Breast epithelium (tissue), 3 donors: ENCODE results near the gene APMAP.

Experiments
- POLR2A ChIP-seq: fragments of 450-650 bp; IDR thresholded peaks from one replicate; pipeline ENCODE4 v1.6.1; 2016; ENCODE audit warnings: antibody characterized with exemption, mild to moderate bottlenecking, moderate library complexity
- POLR2AphosphoS5 ChIP-seq, 3 donors: sonication (generic); formaldehyde crosslinking; IDR thresholded peaks; one replicate each; pipeline ENCODE4 v1.6.1; 2017; ENCODE audit warnings: antibody characterized with exemption in 3 of 3
- TF ChIP-seq, protein P1 (sequence below), 3 donors: fragments of 450-650 bp; IDR thresholded peaks; one replicate each; pipeline ENCODE4 v1.5.1; 2016 to 2017; ENCODE audit warnings: antibody characterized with exemption in 3 of 3, mild to moderate bottlenecking in 3 of 3, moderate library complexity in 3 of 3

DNA sequence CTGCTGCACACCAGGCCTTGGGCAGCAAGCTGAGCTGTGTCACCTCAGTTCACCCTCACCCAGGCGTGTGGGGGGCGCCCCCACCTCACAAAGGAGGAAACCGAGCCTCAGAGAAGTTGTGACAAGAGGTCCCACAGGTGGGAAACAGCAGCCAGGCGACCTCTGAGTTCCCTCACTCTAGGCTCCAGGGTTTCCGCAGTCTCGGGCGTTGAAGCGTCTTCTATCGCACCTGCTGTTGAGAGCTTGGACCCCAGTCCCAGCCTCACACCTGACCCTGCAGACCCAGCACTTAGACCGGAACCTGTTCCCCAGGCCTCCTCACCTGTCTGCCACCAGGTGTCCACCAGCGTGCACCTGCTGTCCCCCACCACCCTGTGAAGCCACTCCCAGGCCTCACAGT, 22.3 kb upstream of the APMAP start:
- TF ChIP-seq, protein P1, sequence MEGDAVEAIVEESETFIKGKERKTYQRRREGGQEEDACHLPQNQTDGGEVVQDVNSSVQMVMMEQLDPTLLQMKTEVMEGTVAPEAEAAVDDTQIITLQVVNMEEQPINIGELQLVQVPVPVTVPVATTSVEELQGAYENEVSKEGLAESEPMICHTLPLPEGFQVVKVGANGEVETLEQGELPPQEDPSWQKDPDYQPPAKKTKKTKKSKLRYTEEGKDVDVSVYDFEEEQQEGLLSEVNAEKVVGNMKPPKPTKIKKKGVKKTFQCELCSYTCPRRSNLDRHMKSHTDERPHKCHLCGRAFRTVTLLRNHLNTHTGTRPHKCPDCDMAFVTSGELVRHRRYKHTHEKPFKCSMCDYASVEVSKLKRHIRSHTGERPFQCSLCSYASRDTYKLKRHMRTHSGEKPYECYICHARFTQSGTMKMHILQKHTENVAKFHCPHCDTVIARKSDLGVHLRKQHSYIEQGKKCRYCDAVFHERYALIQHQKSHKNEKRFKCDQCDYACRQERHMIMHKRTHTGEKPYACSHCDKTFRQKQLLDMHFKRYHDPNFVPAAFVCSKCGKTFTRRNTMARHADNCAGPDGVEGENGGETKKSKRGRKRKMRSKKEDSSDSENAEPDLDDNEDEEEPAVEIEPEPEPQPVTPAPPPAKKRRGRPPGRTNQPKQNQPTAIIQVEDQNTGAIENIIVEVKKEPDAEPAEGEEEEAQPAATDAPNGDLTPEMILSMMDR (IDR thresholded peaks at IDR 0.05), result no peak
- no peak for TF ChIP-seq POLR2A
- TF ChIP-seq POLR2AphosphoS5 (IDR thresholded peaks at IDR 0.05), result no peak
